ENCODE data around the gene FXYD3.

DNA sequence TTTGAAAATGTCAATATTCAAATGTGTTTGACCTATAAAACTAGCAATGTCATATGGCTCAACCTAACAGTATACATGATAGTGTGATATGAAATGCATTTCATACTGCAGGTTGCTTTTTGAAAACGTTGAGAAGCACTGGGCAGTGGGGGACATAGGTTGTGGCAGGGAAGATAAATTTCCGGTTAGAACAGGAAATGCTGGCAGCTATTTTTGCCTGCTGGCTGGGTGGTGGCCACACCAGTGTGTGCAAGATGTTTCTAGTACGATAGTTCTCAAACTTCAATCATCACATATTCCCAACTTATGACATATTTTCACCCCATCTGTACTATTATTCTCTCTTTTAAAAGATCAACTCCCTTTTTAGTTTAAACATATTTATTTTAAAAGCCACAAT lies 56.1 kb downstream of the FXYD3 start:
- TF ChIP-seq, protein P1, sequence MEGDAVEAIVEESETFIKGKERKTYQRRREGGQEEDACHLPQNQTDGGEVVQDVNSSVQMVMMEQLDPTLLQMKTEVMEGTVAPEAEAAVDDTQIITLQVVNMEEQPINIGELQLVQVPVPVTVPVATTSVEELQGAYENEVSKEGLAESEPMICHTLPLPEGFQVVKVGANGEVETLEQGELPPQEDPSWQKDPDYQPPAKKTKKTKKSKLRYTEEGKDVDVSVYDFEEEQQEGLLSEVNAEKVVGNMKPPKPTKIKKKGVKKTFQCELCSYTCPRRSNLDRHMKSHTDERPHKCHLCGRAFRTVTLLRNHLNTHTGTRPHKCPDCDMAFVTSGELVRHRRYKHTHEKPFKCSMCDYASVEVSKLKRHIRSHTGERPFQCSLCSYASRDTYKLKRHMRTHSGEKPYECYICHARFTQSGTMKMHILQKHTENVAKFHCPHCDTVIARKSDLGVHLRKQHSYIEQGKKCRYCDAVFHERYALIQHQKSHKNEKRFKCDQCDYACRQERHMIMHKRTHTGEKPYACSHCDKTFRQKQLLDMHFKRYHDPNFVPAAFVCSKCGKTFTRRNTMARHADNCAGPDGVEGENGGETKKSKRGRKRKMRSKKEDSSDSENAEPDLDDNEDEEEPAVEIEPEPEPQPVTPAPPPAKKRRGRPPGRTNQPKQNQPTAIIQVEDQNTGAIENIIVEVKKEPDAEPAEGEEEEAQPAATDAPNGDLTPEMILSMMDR (conservative IDR thresholded peaks at IDR 0.05 in 1 of 2, IDR thresholded peaks at IDR 0.05 in 1 of 2; ENCODE audit: low read depth in 1 of 2, low read length in 2 of 2) = no peak
- no peak for TF ChIP-seq EZH2 (IDR thresholded peaks at IDR 0.05; ENCODE audit: low read length, missing control alignments)
